BE2C (cell line): Measurements from ENCODE around the gene TMEM255B.

Source experiments
- DNase-seq: peaks from one replicate; pipeline ENCODE4 v3.0.0-alpha.2; 2020
- H3K27me3 ChIP-seq: fragments of 250-450 bp; sonication (Bioruptor Pico); 2 replicates; pipeline ENCODE4 v1.5.1; 2020; ENCODE audit warnings: mild to moderate bottlenecking
- H3K36me3 ChIP-seq: fragments of 250-450 bp; sonication (Bioruptor Pico); 2 replicates; pipeline ENCODE4 v1.5.1; 2020; ENCODE audit warnings: mild to moderate bottlenecking
- H3K4me1 ChIP-seq: fragments of 250-450 bp; sonication (Bioruptor Pico); 2 replicates; pipeline ENCODE4 v1.5.1; 2020
- H3K4me3 ChIP-seq: 2 replicates; pipeline ENCODE4 v1.5.1; 2011; ENCODE audit warnings: low read depth, low read length
- H3K9me3 ChIP-seq: fragments of 250-450 bp; sonication (Bioruptor Pico); 2 replicates; pipeline ENCODE4 v1.5.1; 2020
- CTCF ChIP-seq: IDR thresholded peaks from 2 replicates; pipeline ENCODE4 v1.5.1; 2012; ENCODE audit warnings: mild to moderate bottlenecking, low read depth, low read length

Gene TMEM255B

GRCh38 chr13:113815151-113816058 lies 56.4 kb downstream of the TMEM255B start:
- TF ChIP-seq CTCF = no peak
- no peaks in the 10 kb centered on the region for H3K9me3 ChIP-seq
- H3K4me3 ChIP-seq = no peak overlapping the region
- no peak for DNase-seq
- H3K36me3 ChIP-seq = no peaks in the 10 kb centered on the region
- H3K27me3 ChIP-seq = no peaks in the 10 kb centered on the region
- peaks cover 15% of the 10 kb centered on the region for H3K4me1 ChIP-seq

GRCh38 chr13:113816254-113816929 lies 57.4 kb downstream of the TMEM255B start:
- Histone ChIP-seq H3K4me3 (no peak overlapping the region), H3K4me1 (peaks cover 19% of the 10 kb centered on the region), H3K27me3 (no peaks in the 10 kb centered on the region), H3K9me3 (no peaks in the 10 kb centered on the region), H3K36me3 (no peaks in the 10 kb centered on the region)
- no peak for TF ChIP-seq CTCF
- no peak for DNase-seq

GRCh38 chr13:113816946-113817859 lies 58.2 kb downstream of the TMEM255B start:
- Histone ChIP-seq H3K4me3 (no peak overlapping the region), H3K4me1 (peaks cover 27% of the 10 kb centered on the region), H3K36me3 (no peaks in the 10 kb centered on the region), H3K9me3 (no peaks in the 10 kb centered on the region), H3K27me3 (no peaks in the 10 kb centered on the region)
- TF ChIP-seq CTCF = peak; percentile 84
- peak; percentile 94 for DNase-seq

GRCh38 chr13:113817860-113818691 lies 59.0 kb downstream of the TMEM255B start:
- Histone ChIP-seq H3K36me3 (no peaks in the 10 kb centered on the region), H3K4me3 (no peak overlapping the region), H3K4me1 (peaks cover 29% of the 10 kb centered on the region), H3K9me3 (no peaks in the 10 kb centered on the region), H3K27me3 (no peaks in the 10 kb centered on the region)
- no peak for DNase-seq
- no peak for TF ChIP-seq CTCF

GRCh38 chr13:113818700-113819295 lies 59.8 kb downstream of the TMEM255B start:
- Histone ChIP-seq H3K4me3 (no peak overlapping the region), H3K9me3 (no peaks in the 10 kb centered on the region), H3K4me1 (peaks cover 29% of the 10 kb centered on the region), H3K36me3 (no peaks in the 10 kb centered on the region), H3K27me3 (no peaks in the 10 kb centered on the region)
- no peak for DNase-seq
- no peak for TF ChIP-seq CTCF
